GM12892 (cell line): Measurements from ENCODE around the gene ARHGAP15.

Source experiments
- POLR2A ChIP-seq: IDR thresholded peaks from 2 replicates; pipeline ENCODE4 v1.6.1; 2011; ENCODE audit warnings: low read depth, low read length, control low read depth
- TAF1 ChIP-seq: IDR thresholded peaks from 2 replicates; pipeline ENCODE4 v1.6.1; 2011; ENCODE audit warnings: low read depth, mild to moderate bottlenecking, control low read depth, low read length, borderline replicate concordance

GRCh38 chr2:143802242-143802641 lies 673.0 kb downstream of the ARHGAP15 start:
- TF ChIP-seq POLR2A (no peak), TAF1 (no peak)
